Muscle layer of duodenum (tissue), 2 donors: ENCODE measurements around the gene MYL9.

ENCODE experiments used
- H3K27ac ChIP-seq: one replicate; pipeline ENCODE4 v1.7.0; 2013; ENCODE audit warnings: mild to moderate bottlenecking, low read length
- H3K27me3 ChIP-seq: one replicate; pipeline ENCODE4 v1.7.0; 2013; ENCODE audit warnings: low read depth, mild to moderate bottlenecking, control low read depth, low read length
- H3K36me3 ChIP-seq, 2 donors: one replicate each; pipeline ENCODE4 v1.7.0; 2013; ENCODE audit warnings: low read length in 2 of 2, control low read depth in 1 of 2, mild to moderate bottlenecking in 1 of 2; ENCODE audit not compliant: insufficient read depth in 2 of 2, control insufficient read depth in 1 of 2
- H3K4me1 ChIP-seq, 2 donors: one replicate each; pipeline ENCODE4 v1.7.0; 2013; ENCODE audit warnings: low read length in 2 of 2, mild to moderate bottlenecking in 2 of 2, control low read depth in 1 of 2, moderate library complexity in 1 of 2; ENCODE audit not compliant: insufficient read depth in 2 of 2, control insufficient read depth in 1 of 2
- H3K4me3 ChIP-seq, 2 donors: one replicate each; pipeline ENCODE4 v1.7.0; 2013; ENCODE audit warnings: low read length in 2 of 2, low read depth in 1 of 2, mild to moderate bottlenecking in 1 of 2
- H3K9me3 ChIP-seq, 2 donors: one replicate each; pipeline ENCODE4 v1.7.0; 2013; ENCODE audit warnings: low read length in 2 of 2, control low read depth in 1 of 2, mild to moderate bottlenecking in 1 of 2; ENCODE audit not compliant: control insufficient read depth in 1 of 2
- donor health status: healthy.

The MYL9 gene

GRCh38 chr20:36591281-36591680, 50.0 kb downstream of the MYL9 start:
- Histone ChIP-seq H3K36me3 (peaks cover 4 to 8% of the 10 kb centered on the region in 2 donors), H3K4me1 (no peaks in the 10 kb centered on the region), H3K4me3 (no peak overlapping the region), H3K9me3 (no peaks in the 10 kb centered on the region), H3K27ac (no peak overlapping the region), H3K27me3 (no peaks in the 10 kb centered on the region)

- no peaks in the 10 kb centered on the region for H3K4me1 ChIP-seq
- H3K4me3 ChIP-seq, result no peak overlapping the region
Measured at GRCh38 chr20:36591854-36592641, 50.7 kb downstream of the MYL9 start.

GRCh38 chr20:36593347-36593929, 52.1 kb downstream of the MYL9 start:
- H3K4me3 ChIP-seq, result no peak overlapping the region
- H3K36me3 ChIP-seq, result peaks cover 4% of the 10 kb centered on the region in 2 donors
- H3K27ac ChIP-seq, result no peak overlapping the region
- no peaks in the 10 kb centered on the region for H3K4me1 ChIP-seq
- H3K9me3 ChIP-seq, result no peaks in the 10 kb centered on the region
- no peaks in the 10 kb centered on the region for H3K27me3 ChIP-seq

More at GRCh38 chr20:36591854-36592641, 50.7 kb downstream of the MYL9 start:
- H3K9me3 ChIP-seq, result no peaks in the 10 kb centered on the region
- no peaks in the 10 kb centered on the region for H3K27me3 ChIP-seq
- H3K27ac ChIP-seq, result no peak overlapping the region
- peaks cover 4 to 7% of the 10 kb centered on the region in 2 donors for H3K36me3 ChIP-seq

- H3K9me3 ChIP-seq, result no peaks in the 10 kb centered on the region
- no peaks in the 10 kb centered on the region for H3K36me3 ChIP-seq
- H3K4me3 ChIP-seq, result no peak overlapping the region
- no peak overlapping the region for H3K27ac ChIP-seq
- H3K4me1 ChIP-seq, result no peaks in the 10 kb centered on the region
- H3K27me3 ChIP-seq, result no peaks in the 10 kb centered on the region
Measured at GRCh38 chr20:36599912-36600345, 58.6 kb downstream of the MYL9 start.
